ENCODE data around the gene FGR.
"Not testable (repeated sequence)": the region's sequence is repeated elsewhere in the genome, so short reads cannot be mapped to it uniquely, and the experiment has no call there.

FGR gene

GRCh38 chr1:27659497-27660299 is 24.7 kb upstream of the FGR start:
- DNase-seq (ENCODE audit: low spot score), result peak; percentile 82

GRCh38 chr1:27658951-27659496 is 24.0 kb upstream of the FGR start:
- peak; percentile 27 for DNase-seq (ENCODE audit: low spot score)

GRCh38 chr1:27656157-27656893 is 21.3 kb upstream of the FGR start:
- DNase-seq (ENCODE audit: low spot score), result no peak

GRCh38 chr1:27655151-27655937 is 20.4 kb upstream of the FGR start:
- no peak for DNase-seq (ENCODE audit: low spot score)

GRCh38 chr1:27652111-27652864 is 17.3 kb upstream of the FGR start:
- no peak for DNase-seq (ENCODE audit: low spot score)

- no peak for DNase-seq (ENCODE audit: low spot score)
These were observed 15.7 kb upstream of the FGR start for GRCh38 chr1:27650539-27651175.

GRCh38 chr1:27650171-27650538 is 15.2 kb upstream of the FGR start:
- no peak for DNase-seq (ENCODE audit: low spot score)

- DNase-seq (ENCODE audit: low spot score), result no peak
These were observed 14.3 kb upstream of the FGR start for GRCh38 chr1:27649306-27649635.

- no peak for DNase-seq (ENCODE audit: low spot score)
These were observed 13.8 kb upstream of the FGR start for GRCh38 chr1:27648602-27649305.

GRCh38 chr1:27647328-27647727 is 12.3 kb upstream of the FGR start:
- DNase-seq (ENCODE audit: low spot score), result no peak

- DNase-seq (ENCODE audit: low spot score), result no peak
These were observed 11.7 kb upstream of the FGR start for GRCh38 chr1:27646676-27647075.

- no peak for DNase-seq (ENCODE audit: low spot score)
These were observed 10.1 kb upstream of the FGR start for GRCh38 chr1:27645071-27645415.

- no peak for DNase-seq (ENCODE audit: low spot score)
These were observed 9.5 kb upstream of the FGR start for GRCh38 chr1:27644369-27645070.

- DNase-seq (ENCODE audit: low spot score), result peak; percentile 69
These were observed 8.8 kb upstream of the FGR start for GRCh38 chr1:27643600-27644368.

GRCh38 chr1:27640514-27640913 is 5.5 kb upstream of the FGR start:
- not testable (repeated sequence) for DNase-seq (ENCODE audit: low spot score)

- no peak for DNase-seq (ENCODE audit: low spot score)
These were observed 3.8 kb upstream of the FGR start for GRCh38 chr1:27638805-27639204.

- no peak for DNase-seq (ENCODE audit: low spot score)
These were observed 3.2 kb upstream of the FGR start for GRCh38 chr1:27638047-27638734.

GRCh38 chr1:27635396-27636142 is 584 bp upstream of the FGR start:
- no peak for DNase-seq (ENCODE audit: low spot score)
